ENCODE data around the gene PACSIN3. TPM values are rescaled to one million over a fixed set of nuclear protein-coding genes. Genes with fewer than 3 reads are reported as not detected.

Gene PACSIN3
- total RNA-seq, 1 experiment from 2014 or later: 31.9 TPM

- in situ Hi-C loops (cut with HindIII; ENCODE audit: low pct_unique_long_range_greater_than_20kb, low sequenced_read_pairs): no loop called here
- DNase-seq (ENCODE audit: low read depth): peak; percentile 46
These were observed 24.9 kb downstream of the PACSIN3 start for GRCh38 chr11:47161134-47161854.

- in situ Hi-C loops (cut with HindIII; ENCODE audit: low pct_unique_long_range_greater_than_20kb, low sequenced_read_pairs): no loop called here
- peak; percentile 31 for DNase-seq (ENCODE audit: low read depth)
These were observed 25.5 kb downstream of the PACSIN3 start for GRCh38 chr11:47160753-47161133.

- no peak for DNase-seq (ENCODE audit: low read depth)
- in situ Hi-C loops (cut with HindIII; ENCODE audit: low pct_unique_long_range_greater_than_20kb, low sequenced_read_pairs): no loop called here
These were observed 28.0 kb downstream of the PACSIN3 start for GRCh38 chr11:47158242-47158641.

- DNase-seq (ENCODE audit: low read depth): no peak
- in situ Hi-C loops (cut with HindIII; ENCODE audit: low pct_unique_long_range_greater_than_20kb, low sequenced_read_pairs): no loop called here
These were observed 28.4 kb downstream of the PACSIN3 start for GRCh38 chr11:47157805-47158204.

- no peak for DNase-seq (ENCODE audit: low read depth)
- in situ Hi-C loops (cut with HindIII; ENCODE audit: low pct_unique_long_range_greater_than_20kb, low sequenced_read_pairs): no loop called here
These were observed 29.3 kb downstream of the PACSIN3 start for GRCh38 chr11:47156951-47157350.

- in situ Hi-C loops (cut with HindIII; ENCODE audit: low pct_unique_long_range_greater_than_20kb, low sequenced_read_pairs): no loop called here
These were observed 29.9 kb downstream of the PACSIN3 start for GRCh38 chr11:47156333-47156732.

GRCh38 chr11:47155879-47156278 is 30.4 kb downstream of the PACSIN3 start:
- DNase-seq (ENCODE audit: low read depth): no peak
- in situ Hi-C loops (cut with HindIII; ENCODE audit: low pct_unique_long_range_greater_than_20kb, low sequenced_read_pairs): no loop called here

More at GRCh38 chr11:47156333-47156732, 29.9 kb downstream of the PACSIN3 start:
- no peak for DNase-seq (ENCODE audit: low read depth)

GRCh38 chr11:47154616-47155570 is 31.3 kb downstream of the PACSIN3 start:
- DNase-seq (ENCODE audit: low read depth): no peak
- in situ Hi-C loops (cut with HindIII; ENCODE audit: low pct_unique_long_range_greater_than_20kb, low sequenced_read_pairs): no loop called here

GRCh38 chr11:47152953-47153950 is 33.0 kb downstream of the PACSIN3 start:
- in situ Hi-C loops (cut with HindIII; ENCODE audit: low pct_unique_long_range_greater_than_20kb, low sequenced_read_pairs): no loop called here
- peak; percentile 63 for DNase-seq (ENCODE audit: low read depth)

- in situ Hi-C loops (cut with HindIII; ENCODE audit: low pct_unique_long_range_greater_than_20kb, low sequenced_read_pairs): no loop called here
- DNase-seq (ENCODE audit: low read depth): no peak
These were observed 33.9 kb downstream of the PACSIN3 start for GRCh38 chr11:47152126-47152952.

- DNase-seq (ENCODE audit: low read depth): no peak
- in situ Hi-C loops (cut with HindIII; ENCODE audit: low pct_unique_long_range_greater_than_20kb, low sequenced_read_pairs): no loop called here
These were observed 36.5 kb downstream of the PACSIN3 start for GRCh38 chr11:47149782-47150181.

GRCh38 chr11:47148903-47149531 is 37.2 kb downstream of the PACSIN3 start:
- in situ Hi-C loops (cut with HindIII; ENCODE audit: low pct_unique_long_range_greater_than_20kb, low sequenced_read_pairs): no loop called here
- DNase-seq (ENCODE audit: low read depth): no peak

GRCh38 chr11:47148270-47148669 is 38.0 kb downstream of the PACSIN3 start:
- in situ Hi-C loops (cut with HindIII; ENCODE audit: low pct_unique_long_range_greater_than_20kb, low sequenced_read_pairs): no loop called here
- DNase-seq (ENCODE audit: low read depth): no peak

- DNase-seq (ENCODE audit: low read depth): no peak
- in situ Hi-C loops (cut with HindIII; ENCODE audit: low pct_unique_long_range_greater_than_20kb, low sequenced_read_pairs): no loop called here
These were observed 38.6 kb downstream of the PACSIN3 start for GRCh38 chr11:47147681-47148080.

- DNase-seq (ENCODE audit: low read depth): no peak
- in situ Hi-C loops (cut with HindIII; ENCODE audit: low pct_unique_long_range_greater_than_20kb, low sequenced_read_pairs): no loop called here
These were observed 39.0 kb downstream of the PACSIN3 start for GRCh38 chr11:47147250-47147649.

- in situ Hi-C loops (cut with HindIII; ENCODE audit: low pct_unique_long_range_greater_than_20kb, low sequenced_read_pairs): no loop called here
- DNase-seq (ENCODE audit: low read depth): no peak
These were observed 41.7 kb downstream of the PACSIN3 start for GRCh38 chr11:47144541-47144940.

GRCh38 chr11:47143322-47143721 is 42.9 kb downstream of the PACSIN3 start:
- no peak for DNase-seq (ENCODE audit: low read depth)
- in situ Hi-C loops (cut with HindIII; ENCODE audit: low pct_unique_long_range_greater_than_20kb, low sequenced_read_pairs): no loop called here
